A549 (cell line): ENCODE data around the gene ZBED1.

Experiments used
- CTCF ChIP-seq: fragments of >200 bp; sonication (Bioruptor Twin); formaldehyde crosslinking; IDR thresholded peaks from 3 replicates; pipeline ENCODE4 v1.5.1; 2016
- EP300 ChIP-seq, 2 experiments: fragments of >200 bp; sonication (Bioruptor Twin); formaldehyde crosslinking; IDR thresholded peaks; 2 replicates in 1 of 2; 3 replicates in 1 of 2; pipeline ENCODE4 v1.6.1; 2016 to 2017
- KDM5A ChIP-seq: fragments of 200-600 bp; sonication (generic); IDR thresholded peaks from 2 replicates; pipeline ENCODE4 v1.6.1; 2016; ENCODE audit warnings: antibody characterized with exemption, mild to moderate bottlenecking

GRCh38 chrX:2511326-2511725 is 10.6 kb upstream of the ZBED1 start:
- no peak for TF ChIP-seq CTCF
- no peak for TF ChIP-seq EP300 (IDR thresholded peaks at IDR 0.05)
- no peak for TF ChIP-seq KDM5A
